EL (cell line): ENCODE results near the gene PCDHA8.
"Not testable (repeated sequence)": the region's sequence is repeated elsewhere in the genome, so short reads cannot be mapped to it uniquely, and the experiment has no call there.

Experiments
- DNase-seq: peaks from one replicate; pipeline ENCODE4 v3.0.0-alpha.2; 2016

The PCDHA8 gene

GRCh38 chr5:140840978-140841962 is at the start of gene PCDHA8:
Gene PCDHA8 (plus strand): TSS chr5:140841187. CDS start chr5:140841322, 135 bp downstream.
- peak; percentile 13 for DNase-seq

DNA sequence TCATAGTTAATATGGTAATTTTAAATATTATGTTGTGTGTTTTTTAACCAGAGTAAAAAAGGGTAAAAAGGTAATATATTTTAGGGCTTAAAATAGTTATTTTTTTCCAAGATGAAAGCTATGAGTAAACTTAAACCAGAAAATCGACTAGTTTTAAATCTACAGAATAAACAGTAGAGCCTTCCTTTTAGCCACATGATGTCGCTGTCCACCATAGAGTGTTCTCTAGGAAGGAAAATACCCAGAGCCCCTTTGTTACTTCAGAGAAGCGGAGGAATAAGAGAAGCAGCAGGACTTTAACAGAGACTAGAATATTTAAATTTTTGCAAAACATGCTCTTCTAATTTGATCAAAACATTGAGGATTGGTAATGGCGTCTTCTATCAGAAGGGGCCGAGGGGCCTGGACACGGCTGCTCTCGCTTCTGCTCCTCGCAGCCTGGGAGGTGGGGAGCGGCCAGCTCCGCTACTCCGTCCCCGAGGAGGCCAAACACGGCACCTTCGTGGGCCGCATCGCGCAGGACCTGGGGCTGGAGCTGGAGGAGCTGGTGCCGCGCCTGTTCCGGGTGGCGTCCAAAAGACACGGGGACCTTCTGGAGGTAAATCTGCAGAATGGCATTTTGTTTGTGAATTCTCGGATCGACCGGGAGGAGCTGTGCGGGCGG is 46.3 kb upstream of the PCDHA8 start, which contains the start of gene PCDHA2:
Gene PCDHA2 (plus strand): TSS at position 258 of the 664 bp plus-strand sequence.
- DNase-seq = peak; percentile 17

GRCh38 chr5:140795259-140795641 is 45.7 kb upstream of the PCDHA8 start:
- DNase-seq = peak; percentile 20

DNA sequence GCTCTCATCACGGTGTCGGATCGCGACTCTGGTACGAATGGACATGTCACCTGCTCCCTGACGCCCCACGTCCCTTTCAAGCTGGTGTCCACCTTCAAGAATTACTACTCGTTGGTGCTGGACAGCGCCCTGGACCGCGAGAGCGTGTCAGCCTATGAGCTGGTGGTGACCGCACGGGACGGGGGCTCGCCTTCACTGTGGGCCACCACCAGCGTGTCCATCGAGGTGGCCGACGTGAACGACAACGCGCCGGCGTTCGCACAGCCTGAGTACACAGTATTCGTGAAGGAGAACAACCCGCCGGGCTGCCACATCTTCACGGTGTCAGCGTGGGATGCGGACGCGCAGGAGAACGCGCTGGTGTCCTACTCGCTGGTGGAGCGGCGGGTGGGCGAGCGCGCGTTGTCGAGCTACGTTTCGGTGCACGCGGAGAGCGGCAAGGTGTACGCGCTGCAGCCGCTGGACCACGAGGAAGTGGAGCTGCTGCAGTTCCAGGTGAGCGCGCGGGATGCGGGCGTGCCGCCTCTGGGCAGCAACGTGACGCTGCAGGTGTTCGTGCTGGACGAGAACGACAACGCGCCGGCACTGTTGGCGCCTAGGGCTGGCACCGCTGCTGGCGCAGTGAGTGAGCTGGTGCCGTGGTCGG is 44.8 kb upstream of the PCDHA8 start:
- not testable (repeated sequence) for DNase-seq

DNA sequence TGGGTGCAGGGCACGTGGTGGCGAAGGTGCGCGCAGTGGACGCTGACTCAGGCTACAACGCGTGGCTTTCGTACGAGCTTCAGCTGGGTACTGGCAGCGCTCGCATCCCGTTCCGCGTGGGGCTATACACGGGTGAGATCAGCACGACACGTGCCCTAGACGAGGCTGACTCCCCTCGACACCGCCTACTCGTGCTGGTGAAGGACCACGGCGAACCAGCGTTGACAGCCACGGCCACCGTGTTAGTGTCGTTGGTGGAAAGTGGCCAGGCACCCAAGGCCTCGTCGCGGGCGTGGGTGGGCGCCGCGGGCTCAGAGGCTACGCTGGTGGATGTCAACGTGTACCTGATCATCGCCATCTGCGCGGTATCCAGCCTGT is 44.3 kb upstream of the PCDHA8 start:
- DNase-seq = no peak

DNA sequence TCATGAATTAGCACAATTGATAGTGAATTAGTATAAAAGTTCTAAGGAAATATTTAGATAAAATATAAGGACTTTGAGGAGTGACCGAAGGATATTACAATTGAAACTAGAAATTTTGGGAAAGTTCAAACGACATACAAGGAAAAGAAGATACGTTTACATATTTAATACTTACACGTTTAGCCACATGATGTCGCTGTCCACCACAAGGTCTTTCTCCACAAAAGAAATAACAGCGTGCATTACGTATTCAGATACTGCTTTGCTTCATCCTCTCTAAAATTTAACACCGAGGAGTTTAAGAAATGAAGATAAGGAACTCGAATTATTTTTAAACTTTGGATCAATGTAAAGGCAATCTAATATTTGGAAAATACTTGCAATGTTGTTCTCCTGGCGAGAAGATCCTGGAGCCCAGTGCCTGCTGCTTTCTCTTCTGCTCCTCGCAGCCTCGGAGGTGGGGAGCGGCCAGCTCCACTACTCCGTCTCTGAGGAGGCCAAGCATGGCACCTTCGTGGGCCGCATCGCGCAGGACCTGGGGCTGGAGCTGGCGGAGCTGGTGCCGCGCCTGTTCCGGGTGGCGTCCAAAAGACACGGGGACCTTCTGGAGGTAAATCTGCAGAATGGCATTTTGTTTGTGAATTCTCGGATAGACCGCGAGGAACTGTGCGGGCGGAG is 40.0 kb upstream of the PCDHA8 start, which contains the start of gene PCDHA3:
Gene PCDHA3 (plus strand): TSS at position 242 of the 678 bp plus-strand sequence.
- peak; percentile 37 for DNase-seq

DNA sequence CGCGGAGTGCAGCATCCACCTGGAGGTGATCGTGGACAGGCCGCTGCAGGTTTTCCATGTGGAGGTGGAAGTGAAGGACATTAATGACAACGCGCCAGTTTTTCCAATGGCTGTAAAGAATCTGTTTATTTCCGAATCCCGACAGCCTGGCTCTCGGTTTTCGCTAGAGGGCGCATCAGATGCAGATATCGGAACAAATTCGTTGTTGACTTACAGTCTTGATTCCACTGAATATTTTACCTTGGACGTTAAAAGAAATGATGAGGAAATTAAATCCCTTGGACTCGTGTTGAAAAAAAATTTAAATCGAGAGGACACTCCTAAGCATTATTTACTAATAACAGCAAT is 39.5 kb upstream of the PCDHA8 start:
- peak; percentile 4 for DNase-seq

DNA sequence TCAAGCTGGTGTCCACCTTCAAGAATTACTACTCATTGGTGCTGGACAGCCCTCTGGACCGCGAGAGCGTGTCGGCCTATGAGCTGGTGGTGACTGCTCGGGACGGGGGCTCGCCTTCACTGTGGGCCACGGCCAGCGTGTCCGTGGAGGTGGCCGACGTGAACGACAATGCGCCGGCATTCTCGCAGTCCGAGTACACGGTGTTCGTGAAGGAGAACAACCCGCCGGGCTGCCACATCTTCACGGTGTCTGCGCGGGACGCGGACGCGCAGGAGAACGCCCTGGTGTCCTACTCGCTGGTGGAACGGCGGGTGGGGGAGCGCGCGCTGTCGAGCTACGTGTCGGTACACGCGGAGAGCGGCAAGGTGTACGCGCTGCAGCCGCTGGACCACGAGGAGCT is 38.6 kb upstream of the PCDHA8 start:
- not testable (repeated sequence) for DNase-seq

- no peak for DNase-seq
Observed at GRCh38 chr5:140802781-140803271, 38.2 kb upstream of the PCDHA8 start.

- peak; percentile 13 for DNase-seq
Observed at GRCh38 chr5:140806834-140807775, 33.9 kb upstream of the PCDHA8 start, which contains the start of gene PCDHA4. Gene PCDHA4 (plus strand): TSS chr5:140807068.

- DNase-seq = not testable (repeated sequence)
Observed at GRCh38 chr5:140808241-140808888, 32.6 kb upstream of the PCDHA8 start.

GRCh38 chr5:140808889-140809291 is 32.1 kb upstream of the PCDHA8 start:
- no peak for DNase-seq

- DNase-seq = peak; percentile 27
Observed at GRCh38 chr5:140821375-140822280, 19.4 kb upstream of the PCDHA8 start, which contains the start of gene PCDHA5. Gene PCDHA5 (plus strand): TSS chr5:140821613.

DNA sequence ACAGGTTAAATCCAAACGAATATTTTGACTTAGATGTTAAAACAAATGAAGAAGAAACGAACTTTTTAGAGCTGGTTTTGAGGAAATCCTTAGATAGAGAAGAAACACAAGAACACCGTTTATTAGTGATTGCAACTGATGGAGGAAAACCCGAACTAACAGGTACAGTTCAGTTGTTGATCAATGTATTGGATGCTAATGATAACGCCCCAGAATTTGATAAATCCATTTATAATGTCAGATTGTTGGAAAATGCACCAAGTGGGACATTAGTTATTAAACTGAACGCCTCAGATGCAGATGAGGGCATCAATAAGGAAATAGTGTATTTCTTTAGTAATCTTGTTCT is 18.7 kb upstream of the PCDHA8 start:
- no peak for DNase-seq

GRCh38 chr5:140822969-140823368 is 18.0 kb upstream of the PCDHA8 start:
- DNase-seq = not testable (repeated sequence)

GRCh38 chr5:140823475-140823874 is 17.5 kb upstream of the PCDHA8 start:
- no peak for DNase-seq

- no peak for DNase-seq
Observed at GRCh38 chr5:140827704-140828361, 13.2 kb upstream of the PCDHA8 start, which contains the start of gene PCDHA6. Gene PCDHA6 (plus strand): TSS chr5:140827960. CDS start chr5:140828092, 132 bp downstream.

DNA sequence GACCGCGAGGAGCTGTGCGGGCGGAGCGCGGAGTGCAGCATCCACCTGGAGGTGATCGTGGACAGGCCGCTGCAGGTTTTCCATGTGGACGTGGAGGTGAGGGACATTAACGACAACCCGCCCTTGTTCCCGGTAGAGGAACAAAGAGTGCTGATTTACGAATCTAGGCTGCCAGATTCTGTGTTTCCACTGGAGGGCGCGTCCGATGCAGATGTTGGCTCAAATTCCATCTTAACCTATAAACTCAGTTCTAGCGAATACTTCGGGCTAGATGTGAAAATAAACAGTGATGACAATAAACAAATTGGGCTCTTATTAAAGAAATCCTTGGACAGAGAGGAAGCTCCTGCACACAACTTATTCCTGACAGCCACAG is 12.6 kb upstream of the PCDHA8 start:
- no peak for DNase-seq
